NCI-H2107 treated with DMSO at 0.1 percent for 48 hours (cell line): Measurements from ENCODE around the gene PRSS56.
"Not testable (repeated sequence)": the region's sequence is repeated elsewhere in the genome, so short reads cannot be mapped to it uniquely, and the experiment has no call there.

Experiments
- DNase-seq: peaks from one replicate; lab custom pipeline; 2025; ENCODE audit not compliant: unreplicated experiment; lab: John Stamatoyannopoulos, UW

PRSS56 gene

DNA sequence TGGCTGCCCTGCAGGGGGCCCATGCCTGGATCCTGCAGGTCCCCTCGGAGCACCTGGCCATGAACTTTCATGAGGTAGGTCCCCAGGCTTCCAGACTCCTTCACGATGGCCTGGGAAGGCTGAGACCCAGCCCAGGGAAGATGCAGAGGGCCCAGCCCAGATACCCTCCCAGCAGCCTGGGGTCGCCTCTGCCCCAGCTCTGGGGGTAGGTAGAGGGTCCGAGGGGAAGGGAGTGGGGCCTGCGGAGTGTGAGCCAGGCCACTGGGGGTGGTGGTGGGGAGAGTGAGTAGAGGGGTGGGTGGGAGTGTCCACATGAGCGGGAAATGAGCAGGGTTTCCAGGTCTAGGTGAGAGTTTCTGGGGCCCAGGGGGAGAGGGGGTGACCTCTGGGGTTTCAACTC, 4.6 kb downstream of the PRSS56 start:
- DNase-seq: no peak

DNA sequence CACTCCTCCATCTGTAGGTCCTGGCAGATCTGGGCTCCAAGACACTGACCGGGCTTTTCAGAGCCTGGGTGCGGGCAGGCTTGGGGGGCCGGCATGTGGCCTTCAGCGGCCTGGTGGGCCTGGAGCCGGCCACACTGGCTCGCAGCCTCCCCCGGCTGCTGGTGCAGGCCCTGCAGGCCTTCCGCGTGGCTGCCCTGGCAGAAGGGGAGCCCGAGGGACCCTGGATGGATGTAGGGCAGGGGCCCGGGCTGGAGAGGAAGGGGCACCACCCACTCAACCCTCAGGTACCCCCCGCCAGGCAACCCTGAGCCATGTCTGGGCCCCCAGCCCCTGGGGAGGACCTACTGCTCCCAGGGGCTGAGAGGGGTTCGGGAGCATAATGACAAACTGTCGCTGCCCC, 5.0 kb downstream of the PRSS56 start:
- no peak for DNase-seq

DNA sequence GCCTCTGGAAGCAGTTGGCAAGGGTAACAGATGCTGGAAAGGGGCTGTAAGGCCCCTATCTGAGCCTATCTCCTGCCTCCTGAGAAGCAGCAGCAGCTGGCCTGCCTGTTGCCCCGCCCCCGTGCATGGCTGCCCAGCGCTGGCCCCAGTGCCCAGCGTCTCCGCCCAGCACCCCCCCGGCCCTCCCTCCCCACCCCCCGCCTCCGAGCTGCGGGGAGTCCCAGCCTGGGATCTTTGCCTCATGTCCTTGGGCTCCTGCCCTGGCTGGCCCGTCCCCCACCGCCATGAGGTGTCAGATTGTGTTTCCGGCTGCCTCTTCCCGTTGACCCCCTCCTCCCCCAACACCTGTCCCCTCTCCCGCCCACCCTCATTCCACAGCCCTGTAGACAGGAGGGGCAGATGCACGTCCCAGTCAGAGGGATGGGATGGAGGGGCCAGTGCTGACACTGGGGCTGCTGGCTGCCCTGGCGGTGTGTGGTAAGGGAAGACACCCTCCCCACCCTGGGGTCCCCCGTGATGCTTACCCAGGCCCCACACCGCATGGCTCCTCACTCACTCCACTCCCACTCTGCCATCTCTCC, 5.7 kb downstream of the PRSS56 start, which contains the start of gene CHRND:
TSS of gene CHRND (plus strand) at position 370 of the 581 bp plus-strand sequence. CDS start at position 426, 56 bp downstream.
- DNase-seq: no peak

DNA sequence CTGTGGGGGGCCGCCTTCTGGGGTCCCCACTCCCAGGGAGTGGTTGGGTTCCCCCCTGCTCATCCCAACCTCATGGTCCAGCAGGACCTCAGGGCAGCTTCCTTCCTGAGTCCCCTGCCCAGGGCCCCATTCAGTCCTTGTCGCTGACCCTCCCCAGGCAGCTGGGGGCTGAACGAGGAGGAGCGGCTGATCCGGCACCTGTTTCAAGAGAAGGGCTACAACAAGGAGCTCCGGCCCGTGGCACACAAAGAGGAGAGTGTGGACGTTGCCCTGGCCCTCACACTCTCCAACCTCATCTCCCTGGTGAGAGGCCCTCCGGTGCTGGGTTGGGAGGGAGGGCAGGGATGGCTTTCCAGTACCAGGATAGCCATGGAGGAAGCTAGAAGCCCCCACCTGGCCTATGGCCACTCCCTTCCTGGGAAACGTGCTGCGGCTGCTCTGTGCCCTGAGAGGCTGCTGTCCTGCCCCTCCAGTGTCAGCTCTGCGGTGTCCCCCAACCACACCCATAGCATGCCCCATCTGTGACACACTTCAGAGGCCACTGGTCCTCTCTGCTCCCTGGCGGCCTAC, 6.3 kb downstream of the PRSS56 start:
- no peak for DNase-seq

DNA sequence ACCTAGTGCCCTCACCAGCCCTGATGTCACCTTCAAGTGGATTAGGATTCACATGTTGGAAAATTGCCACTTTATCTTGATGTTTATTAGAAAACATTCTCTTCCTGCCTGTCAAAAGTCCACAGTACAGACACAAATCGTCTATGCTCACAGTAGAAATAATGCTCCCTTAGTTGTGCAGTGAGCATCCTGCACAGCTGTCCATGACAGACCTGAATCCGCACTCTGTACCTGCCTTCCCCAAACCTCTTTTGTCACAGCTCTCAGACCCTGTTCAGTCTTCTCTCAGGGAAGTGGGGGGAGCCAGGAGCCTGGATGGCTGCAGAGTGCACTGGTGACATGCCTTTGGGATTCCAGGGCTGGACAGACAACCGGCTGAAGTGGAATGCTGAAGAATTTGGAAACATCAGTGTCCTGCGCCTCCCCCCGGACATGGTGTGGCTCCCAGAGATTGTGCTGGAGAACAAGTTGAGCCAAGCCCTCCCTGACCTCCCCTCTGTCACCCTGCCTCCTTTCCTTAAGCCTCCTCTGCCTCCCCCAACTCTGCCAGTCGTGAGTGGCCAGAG, 7.8 kb downstream of the PRSS56 start:
- no peak for DNase-seq

DNA sequence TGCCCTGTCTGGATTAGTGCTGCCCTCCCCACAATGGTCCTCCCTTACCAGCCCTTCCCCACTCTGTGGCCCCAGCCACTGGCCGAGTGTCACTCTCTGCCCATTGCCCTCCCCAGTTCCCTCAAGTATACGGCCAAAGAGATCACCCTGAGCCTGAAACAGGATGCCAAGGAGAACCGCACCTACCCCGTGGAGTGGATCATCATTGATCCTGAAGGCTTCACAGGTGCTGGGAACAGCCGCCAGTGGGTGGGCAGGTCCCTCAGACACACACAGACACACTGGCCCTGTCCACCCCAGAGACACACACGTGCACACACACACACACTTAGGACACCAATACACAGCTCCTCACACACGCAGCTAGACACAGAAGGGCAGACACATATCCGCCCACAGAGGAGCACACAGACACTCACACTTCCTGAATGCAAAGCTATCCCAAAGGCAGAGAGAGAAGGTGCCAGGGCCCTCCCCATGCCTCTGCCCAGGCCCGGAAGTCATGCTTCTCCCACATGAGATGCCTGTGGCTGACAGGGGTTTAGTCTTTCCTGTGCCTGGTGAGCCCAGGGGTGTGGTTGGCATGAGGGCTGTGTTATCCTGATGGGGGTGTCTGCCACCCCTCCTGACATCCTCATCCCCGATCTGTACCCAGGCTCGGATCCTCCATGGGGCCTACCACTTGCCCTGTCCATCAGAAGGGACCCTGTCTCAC, 8.7 kb downstream of the PRSS56 start:
- DNase-seq: no peak

DNA sequence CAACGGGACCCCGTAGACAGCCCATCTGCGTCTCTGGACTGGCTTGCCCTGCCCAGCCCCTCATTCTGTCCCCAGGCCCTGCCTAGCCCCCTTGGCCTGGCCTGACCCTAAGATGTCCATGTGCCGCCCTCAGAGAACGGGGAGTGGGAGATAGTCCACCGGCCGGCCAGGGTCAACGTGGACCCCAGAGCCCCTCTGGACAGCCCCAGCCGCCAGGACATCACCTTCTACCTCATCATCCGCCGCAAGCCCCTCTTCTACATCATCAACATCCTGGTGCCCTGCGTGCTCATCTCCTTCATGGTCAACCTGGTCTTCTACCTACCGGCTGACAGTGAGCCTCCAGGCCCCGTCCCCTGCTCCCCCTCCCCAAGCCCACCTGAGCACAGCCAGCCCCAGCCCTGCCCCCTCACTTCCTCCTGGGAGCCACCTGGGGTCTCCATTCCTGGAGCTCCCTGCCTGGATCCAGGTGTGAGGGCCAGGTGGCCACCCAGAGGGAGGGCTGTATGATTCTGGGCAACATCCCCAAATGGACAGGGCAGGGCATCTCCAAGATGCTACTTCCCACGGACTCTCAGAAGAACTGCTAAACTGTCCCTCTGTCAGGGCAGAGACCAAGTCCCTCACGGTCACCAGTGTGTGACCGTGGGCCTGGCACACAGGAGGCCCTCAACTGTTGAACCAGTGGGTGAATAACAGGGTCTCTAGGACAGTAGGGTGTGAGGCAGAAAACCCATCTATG, 9.8 kb downstream of the PRSS56 start:
- no peak for DNase-seq

DNA sequence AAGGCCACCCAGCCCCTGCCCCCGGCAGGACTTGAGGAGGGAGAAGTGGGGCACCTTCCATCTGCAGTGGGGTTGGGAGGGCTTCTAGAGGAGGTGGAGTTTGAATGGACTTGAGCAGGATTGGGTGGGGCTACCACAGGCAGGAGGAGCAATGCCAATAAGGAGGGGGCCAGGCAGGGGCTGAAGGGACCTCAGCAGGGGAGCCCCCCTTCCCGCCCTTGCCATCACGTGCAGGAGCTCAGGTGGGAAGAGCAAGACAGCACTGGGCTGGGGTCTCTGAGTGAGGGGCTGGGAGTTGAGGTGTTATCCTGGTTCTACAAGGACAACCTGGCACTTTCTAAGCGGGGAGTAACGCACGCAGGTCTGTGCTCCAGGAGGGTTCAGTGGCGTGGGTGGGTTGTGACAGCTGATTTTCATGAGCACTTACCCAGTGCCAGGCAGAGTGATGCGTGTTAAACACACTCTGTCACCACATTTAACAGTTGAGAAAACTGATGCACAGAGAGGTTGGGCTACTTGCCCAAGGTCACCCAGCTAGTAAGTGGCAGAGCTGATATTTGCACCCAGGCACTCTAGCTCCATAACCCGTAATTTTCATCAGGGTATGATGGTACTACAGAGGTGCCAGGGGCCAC, 10.6 kb downstream of the PRSS56 start:
- DNase-seq: no peak

DNA sequence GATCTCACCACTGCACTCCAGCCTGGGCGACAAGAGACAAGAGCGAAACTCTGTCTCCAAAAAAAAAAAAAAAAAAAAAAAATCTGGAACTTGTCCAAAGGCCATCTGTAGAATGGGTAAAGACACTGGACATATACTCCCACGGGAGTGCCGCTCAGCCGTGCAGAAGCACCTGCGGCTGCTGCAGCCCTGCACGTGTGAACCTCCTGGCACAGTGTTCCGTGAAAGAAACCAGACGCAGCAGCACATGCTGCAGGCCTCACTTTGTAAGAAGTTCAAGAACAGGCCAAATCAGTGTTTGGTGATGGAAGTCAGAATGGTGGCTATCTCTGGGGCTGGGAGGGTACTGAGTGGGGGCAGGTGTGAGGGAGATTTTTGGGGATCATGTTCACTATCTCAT, 12.2 kb downstream of the PRSS56 start:
- no peak for DNase-seq

DNA sequence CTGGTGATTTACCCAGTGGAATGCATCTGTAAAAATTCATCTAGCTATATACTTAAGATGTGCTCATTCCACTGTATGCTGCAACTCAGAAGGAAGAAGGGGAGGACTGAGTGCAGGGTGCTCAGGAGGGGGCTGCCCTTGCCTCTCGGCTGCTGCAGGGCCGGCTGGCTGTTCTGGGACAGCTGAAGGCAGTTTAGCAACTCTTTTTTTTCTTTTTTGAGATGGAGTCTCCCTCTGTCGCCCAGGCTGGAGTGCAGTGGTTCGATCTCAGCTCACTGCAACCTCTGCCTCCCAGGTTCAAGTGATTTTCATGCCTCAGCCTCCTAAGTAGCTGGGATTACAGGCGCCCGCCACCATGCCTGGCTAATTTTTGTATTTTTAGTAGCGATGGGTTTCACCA, 12.6 kb downstream of the PRSS56 start:
- DNase-seq: not testable (repeated sequence)

DNA sequence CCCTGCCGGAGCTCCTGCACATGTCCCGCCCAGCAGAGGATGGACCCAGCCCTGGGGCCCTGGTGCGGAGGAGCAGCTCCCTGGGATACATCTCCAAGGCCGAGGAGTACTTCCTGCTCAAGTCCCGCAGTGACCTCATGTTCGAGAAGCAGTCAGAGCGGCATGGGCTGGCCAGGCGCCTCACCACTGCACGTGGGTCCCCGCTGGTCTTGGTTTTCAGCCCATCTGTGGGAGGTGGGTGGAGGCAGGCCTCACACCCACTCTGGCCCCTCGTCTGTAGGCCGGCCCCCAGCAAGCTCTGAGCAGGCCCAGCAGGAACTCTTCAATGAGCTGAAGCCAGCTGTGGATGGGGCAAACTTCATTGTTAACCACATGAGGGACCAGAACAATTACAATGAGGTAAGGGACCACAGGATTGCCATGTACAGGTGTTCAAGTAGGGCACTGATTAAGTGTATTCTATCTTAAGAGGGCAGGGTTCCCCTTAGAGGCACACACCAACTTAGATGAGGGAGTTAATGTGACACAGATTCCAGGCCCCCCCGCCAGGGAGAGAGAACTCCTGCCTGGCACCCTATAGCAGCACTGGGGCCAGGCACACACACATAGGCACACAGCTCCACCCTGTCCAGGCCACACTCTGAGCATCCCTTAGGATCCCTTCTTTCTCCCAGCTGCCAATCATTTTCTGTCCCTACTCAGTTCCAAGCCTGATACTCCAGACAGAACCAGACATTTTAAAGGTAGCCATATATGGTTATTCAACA, 13.9 kb downstream of the PRSS56 start:
- DNase-seq: no peak

DNA sequence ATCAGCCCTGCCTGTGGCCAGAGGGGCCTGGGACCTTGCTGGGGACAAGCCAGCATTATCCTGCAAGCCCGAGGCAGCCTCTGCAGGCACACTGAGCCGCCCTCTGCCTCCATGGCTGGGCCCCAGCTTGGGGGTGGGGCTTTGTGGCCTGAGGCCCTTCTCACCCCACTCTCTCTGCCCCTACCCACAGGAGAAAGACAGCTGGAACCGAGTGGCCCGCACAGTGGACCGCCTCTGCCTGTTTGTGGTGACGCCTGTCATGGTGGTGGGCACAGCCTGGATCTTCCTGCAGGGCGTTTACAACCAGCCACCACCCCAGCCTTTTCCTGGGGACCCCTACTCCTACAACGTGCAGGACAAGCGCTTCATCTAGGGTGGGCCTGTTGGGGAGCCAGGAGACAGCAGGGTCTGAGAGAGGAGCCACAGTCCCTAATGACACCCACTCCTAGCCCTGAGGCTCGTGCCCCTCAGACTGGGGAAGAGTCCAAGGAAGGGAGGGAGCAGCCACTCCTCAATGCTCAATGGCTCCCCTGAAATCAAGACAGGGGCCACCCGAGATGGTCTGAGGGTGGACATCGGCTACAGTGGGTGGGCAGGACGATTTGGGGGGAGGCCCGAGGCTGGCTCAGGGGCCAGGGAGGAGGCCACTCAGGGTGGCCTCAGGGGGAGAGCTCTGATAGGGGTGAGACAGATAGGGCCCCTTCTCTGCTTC, 14.9 kb downstream of the PRSS56 start:
- DNase-seq: no peak

DNA sequence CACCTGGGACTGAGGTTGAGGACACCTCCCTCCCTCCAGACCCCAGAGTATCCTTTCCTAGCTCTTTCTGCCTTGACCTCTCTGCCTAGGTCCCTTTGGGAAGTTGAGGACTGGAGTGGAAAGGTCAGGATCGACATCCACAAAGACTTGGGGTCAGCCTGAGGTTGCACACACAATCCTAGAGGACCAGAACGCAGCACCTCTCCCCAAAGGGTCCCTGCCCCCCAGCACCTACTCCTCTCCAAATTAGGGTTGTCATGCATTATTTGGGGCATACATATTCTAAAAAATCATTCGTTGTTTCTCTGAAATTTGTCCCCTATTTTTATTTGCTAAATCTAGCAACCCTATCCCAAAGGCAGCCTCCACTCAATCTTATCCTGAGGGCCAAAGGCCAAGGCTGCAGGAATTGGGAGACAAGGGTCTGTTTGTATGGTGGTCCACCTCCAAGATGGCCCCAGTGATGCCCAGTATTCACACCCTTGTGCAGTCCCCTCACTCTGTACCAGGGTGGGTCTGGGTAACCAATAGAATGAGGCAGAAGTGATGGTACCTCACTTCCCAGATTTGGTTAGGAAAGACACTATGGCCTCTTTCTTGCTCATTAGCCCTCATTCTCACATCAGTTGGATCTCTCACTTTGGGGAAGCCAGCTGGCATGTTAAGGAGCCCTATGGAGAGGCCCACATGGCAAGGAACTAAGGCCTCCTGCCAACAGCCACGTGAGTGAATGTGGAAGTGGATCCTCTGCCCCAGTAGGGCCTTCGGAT, 15.8 kb downstream of the PRSS56 start:
- DNase-seq: no peak

DNA sequence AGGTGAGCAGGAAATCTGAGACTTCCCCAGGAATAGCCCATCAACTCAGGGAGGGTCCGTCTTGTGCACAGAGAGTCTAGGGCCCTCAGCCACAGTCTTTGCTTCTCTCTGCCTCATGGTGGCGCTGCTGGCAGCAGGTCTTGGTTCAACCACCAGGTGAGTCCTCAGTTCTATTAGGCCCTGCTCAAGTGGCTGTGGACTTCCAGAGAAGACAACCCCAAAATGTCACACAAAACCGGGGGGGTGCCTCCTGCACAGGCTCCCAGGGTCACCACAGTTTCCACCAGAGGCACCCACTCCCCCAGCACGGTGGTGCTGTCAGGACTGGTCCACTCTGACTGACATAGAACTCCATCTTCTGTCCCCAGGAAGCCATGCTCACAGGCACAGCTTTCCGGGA, 16.9 kb downstream of the PRSS56 start:
- DNase-seq: no peak

DNA sequence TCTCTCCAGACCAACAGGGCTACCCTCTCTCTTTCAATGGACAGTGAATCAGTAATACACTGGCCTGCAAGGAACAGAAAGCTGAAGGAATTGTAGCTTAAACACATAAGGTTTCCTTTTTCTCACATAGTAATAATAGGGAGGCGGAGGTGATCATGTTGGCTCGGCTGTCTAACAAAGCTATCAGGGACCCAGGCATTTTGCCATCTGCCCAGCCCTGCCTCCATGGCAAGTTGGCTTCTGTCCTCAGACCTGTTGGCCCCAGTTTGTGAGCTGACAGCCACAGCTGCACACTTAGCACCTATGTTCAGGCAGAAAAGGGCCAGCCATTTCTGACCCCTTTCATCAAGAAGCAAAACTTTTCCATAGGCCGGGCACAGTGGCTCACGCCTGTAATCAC, 17.3 kb downstream of the PRSS56 start:
- no peak for DNase-seq

DNA sequence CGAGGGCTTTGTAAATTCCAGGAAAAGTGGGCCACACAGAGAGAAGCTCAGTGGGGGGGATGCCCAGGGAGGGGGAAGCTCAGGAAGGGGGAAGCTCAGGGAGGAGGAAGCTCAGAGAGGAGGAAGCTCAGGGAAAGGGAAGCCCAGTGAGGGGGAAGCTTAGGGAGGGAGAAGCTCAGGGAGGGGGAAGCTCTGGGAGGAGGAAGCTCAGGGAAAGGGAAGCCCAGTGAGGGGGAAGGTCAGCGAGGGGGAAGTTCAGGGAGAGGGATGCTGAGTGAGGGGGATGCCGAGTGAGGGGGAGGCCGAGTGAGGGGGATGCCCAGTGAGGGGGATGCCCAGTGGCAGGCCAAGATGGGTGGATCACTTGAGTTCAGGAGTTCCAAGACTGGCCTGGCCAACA, 18.5 kb downstream of the PRSS56 start:
- DNase-seq: no peak

DNA sequence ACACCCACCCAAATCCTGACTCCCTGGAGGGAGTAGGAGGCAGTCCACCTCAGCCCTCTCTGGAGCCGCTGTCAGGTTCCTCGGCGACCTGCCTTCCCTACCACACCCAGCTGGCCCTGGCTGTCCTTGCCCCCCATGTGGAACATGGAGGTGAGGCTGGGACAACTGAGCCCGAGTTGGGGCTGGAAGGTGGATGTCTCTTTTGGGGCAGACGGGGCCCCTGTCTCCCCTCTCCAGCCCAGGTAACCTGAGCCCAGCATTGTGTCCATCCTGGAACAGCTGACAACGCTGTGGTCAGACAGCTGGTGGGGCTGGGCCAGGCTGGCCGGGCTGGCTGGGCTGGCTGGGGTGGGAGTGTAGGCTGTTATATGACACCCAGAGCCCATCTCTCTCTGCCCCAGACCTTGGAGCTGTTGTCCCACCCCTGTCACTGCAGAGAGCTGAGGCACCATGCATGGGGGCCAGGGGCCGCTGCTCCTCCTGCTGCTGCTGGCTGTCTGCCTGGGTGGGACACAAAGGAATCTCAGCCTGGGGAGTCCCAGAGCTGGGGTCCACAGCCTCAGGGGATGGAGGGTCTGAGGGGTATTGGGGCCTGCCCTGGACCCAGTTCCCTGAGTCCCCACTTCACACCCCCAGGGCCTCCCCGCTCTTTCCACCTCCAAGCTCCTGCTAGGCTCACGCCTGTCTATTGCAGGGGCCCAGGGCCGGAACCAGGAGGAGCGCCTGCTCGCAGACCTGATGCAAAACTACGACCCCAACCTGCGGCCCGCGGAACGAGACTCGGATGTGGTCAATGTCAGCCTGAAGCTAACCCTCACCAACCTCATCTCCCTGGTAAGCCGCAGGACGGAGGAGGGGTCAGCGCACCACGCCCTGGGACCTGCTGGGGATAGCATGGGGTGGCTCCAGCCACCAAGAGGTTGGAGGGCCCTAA, 19.4 kb downstream of the PRSS56 start, which contains the start of gene CHRNG:
TSS of gene CHRNG (plus strand) at position 395 of the 934 bp plus-strand sequence. CDS start at position 451, 56 bp downstream.
- no peak for DNase-seq
